Skin of body (tissue), 3 donors: ENCODE results near the gene CFAP45. TPM values are rescaled to one million over a fixed set of nuclear protein-coding genes. Genes with fewer than 3 reads are reported as not detected.

ENCODE experiments used
- DNase-seq: peaks from one replicate; lab custom pipeline; 2025; lab: John Stamatoyannopoulos, UW
- small RNA-seq: library from RNA; depleted of rRNA; stranded (forward); fragments of <200 nt; gene quantifications from one replicate; pipeline ENCODE3, GENCODE V24; 2014; ENCODE audit warnings: low replicate concordance
- total RNA-seq: library from RNA; depleted of rRNA; stranded (reverse); fragments of >200 nt; gene quantifications from one replicate; pipeline ENCODE4 v1.2.3, GENCODE V29; 2014

Gene CFAP45
- total RNA-seq, 1 donor from 2014 or later, result 0.59 TPM

DNA sequence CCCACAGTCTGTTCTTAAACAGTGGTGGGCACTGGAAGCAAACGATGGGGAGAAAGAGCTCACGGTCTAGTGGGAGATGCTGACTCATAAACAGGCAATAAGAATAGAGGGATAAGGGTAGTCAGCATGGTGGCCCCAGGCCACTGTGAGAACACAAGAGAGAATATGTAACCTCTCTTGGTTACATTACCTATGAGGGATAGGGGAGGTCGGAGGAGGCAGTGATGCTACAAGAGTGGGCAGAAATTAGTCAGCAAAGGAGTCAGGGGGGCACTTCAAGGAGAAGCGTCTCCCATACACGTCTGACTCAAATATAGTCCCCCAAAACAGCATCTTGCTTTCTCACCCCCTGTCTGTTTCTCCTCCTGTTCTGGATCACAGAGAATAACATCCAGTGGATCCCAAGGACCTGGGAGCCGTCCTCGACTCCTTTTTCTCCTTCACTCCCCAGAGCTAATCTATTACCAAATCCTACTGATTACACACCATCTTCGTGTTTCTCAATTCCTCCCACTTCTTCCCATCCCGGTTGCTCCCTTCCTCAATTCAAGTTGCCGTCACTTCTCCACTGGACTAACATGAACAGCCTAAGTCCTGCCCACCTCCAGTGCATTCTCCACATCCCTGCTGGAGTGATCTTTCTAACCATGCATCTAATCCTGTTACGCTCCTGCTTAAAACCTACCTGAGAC lies 71.2 kb downstream of the CFAP45 start:
- no peak for DNase-seq

DNA sequence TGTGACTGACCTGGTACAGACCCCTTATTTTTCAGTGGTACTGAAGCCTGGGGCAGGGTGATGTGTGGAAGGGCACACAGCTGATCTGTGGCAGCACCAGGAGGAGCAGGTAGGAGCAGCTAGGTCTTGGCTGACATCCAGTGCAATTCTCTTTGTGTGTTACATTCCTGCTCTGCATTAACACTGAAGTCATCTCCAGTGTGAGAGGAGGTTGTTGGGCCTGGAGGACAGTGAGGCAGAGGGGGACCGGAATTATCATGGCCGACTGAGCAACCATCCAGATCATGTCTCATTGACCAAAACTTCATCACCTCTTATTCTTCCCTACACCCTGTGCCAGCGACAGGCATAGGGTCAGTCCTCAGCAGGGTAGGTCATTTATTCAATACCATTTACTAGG lies 71.8 kb downstream of the CFAP45 start:
- no peak for DNase-seq

DNA sequence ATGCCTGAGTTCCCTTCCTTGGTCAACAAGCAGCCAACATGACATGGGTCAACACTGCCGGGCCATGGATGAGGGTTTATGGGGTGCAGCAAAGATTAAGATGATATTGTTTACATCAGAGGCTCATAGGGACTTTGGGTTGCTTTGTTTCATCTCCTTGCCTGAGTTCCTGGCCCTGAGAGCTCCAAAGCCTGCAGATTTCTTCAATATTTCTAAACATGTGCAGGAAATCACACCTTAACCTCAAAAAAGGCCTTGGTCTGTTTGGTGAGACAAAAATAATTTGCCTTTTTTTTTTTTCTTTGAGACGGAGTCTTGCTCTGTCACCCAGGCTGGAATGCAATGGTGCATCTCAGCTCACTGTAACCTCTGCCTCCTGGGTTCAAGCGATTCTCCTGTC lies 72.4 kb downstream of the CFAP45 start:
- DNase-seq, result no peak

DNA sequence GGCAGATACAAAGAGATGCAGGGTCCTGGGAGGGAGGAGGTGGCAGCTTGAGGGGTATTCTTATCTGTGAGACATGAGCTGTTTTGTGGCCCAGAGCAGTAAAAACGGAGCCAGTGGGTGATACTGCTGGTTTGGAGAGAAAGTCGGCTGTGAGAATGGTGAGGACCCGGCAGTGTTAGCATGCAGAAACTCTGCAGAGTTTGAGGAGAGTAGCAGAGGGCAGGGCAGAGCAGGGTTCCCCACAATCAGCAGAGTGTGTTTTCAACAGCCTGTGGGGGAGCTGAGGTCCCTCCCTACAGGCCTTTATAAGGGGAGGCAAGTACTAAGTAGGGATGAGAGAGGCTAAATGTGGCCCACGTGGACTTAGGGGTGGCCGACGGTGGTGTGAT lies 72.9 kb downstream of the CFAP45 start:
- no peak for DNase-seq

DNA sequence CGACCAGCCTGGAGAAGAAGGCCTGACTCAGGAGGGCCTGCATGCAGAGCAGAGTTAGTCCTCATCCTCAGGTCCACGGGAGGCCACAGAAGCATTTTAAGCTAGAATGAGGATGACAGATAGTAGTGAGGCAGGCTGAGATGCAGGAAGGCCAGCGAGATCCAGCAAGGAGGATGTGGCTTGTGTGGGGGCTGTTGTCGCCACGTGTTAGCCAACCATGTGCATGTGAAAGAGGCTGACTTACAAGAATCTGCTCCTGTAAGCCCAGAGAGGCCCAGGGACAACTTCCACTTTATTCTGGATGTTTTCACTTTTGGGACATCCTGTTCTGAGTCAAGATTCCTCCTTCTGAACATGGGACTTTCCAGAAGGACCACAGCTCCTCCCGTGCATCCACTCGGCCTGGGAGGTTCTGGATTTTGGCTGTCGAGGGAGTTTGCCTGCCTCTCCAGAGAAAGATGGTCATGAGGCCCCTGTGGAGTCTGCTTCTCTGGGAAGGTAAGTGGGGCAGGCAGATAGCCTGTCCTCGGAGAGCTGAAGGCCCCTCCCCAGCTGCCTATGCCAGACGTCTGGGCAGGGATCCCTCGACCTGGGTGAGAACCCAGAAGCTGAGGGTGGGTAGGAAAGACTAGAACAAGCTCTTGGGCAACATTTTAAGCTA lies 73.4 kb downstream of the CFAP45 start, which contains the start of gene SLAMF8:
Gene SLAMF8 (plus strand): TSS at position 433 of the 661 bp plus-strand sequence. CDS start 26 bp downstream, at position 459.
- no peak for DNase-seq

DNA sequence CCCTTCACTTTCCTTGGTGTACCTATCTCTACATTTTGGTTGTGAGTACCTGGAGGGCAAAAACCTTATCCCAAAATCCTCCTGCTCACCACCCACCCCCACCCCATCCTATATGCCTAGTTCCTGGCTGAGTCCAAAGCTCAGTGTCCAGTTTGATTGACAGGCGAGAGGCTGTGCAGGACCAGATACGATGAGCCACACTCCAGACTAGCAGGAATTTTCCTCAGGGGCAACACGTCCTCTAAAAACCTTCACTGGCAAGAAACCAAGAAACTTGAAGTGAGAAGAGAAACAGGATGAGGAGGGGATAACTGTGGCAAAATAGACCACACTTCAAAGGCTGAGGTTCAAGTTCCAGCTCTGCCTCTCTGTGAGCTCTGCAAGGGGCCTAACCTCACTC lies 74.4 kb downstream of the CFAP45 start:
- DNase-seq, result no peak

DNA sequence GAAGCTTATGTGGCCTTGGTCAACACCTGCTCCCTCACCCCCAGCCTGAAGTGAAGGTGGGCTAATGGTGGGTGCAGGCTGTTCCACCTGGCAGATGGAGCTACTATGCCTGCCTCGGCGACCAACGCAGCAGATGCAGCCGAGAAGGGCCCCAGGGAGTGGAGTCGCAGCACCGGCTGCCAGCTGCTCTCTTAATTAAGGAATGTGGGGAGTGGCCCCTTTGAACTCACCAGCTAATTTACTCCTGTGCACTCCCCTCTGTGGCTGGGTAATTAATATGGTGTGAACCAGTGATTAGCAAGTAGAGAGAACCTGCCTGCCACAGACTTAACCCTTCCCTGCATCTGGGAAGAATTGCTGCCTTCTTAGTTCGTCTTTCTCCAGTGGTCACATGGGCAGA lies 76.6 kb downstream of the CFAP45 start:
- no peak for DNase-seq

Small RNA genes lying within 50 kb of the gene (small RNA-seq; reads per million reads assigned to genes)
- gene MIR4259 (not detected), gene RF00570 (0.14 reads per million)

Other genes starting within 250 kb of the CFAP45 start
- not detected for gene CRP, start 185.6 kb downstream of the CFAP45 start, total RNA-seq
- gene DUSP23, start 119.2 kb downstream of the CFAP45 start, total RNA-seq, result 11.1 TPM
- gene FCRL6, start 97.8 kb downstream of the CFAP45 start, total RNA-seq, result 0.49 TPM
- 0.20 TPM for gene SLAMF8, start 73.3 kb downstream of the CFAP45 start, total RNA-seq
- 8.2 TPM for gene VSIG8, start 37.5 kb downstream of the CFAP45 start, total RNA-seq
- 145 TPM for gene TAGLN2, start 25.3 kb upstream of the CFAP45 start, total RNA-seq
- gene IGSF9, start 45.4 kb upstream of the CFAP45 start, total RNA-seq, result 8.4 TPM
- not detected for gene SLAMF9, start 54.1 kb upstream of the CFAP45 start, total RNA-seq
- gene PIGM, start 131.8 kb upstream of the CFAP45 start, total RNA-seq, result 3.5 TPM
- gene KCNJ10, start 170.0 kb upstream of the CFAP45 start, total RNA-seq, result under 0.01 TPM
- gene KCNJ9, start 181.4 kb upstream of the CFAP45 start, total RNA-seq, result not detected
- 11.9 TPM for gene IGSF8, start 198.5 kb upstream of the CFAP45 start, total RNA-seq
- gene ATP1A2, start 215.6 kb upstream of the CFAP45 start, total RNA-seq, result 20.7 TPM